ENCODE results near the gene EDA.

GRCh38 chrX:69748055-69748454, 132.1 kb downstream of the EDA start:
- TF ChIP-seq CTCF (IDR thresholded peaks at IDR 0.05 in 2 of 3, conservative IDR thresholded peaks at IDR 0.05 in 1 of 3; ENCODE audit: borderline replicate concordance in 1 of 3, insufficient read depth in 1 of 3, low read depth in 2 of 3, low read length in 2 of 3) (no peak), SP1 (IDR thresholded peaks at IDR 0.05; ENCODE audit: low read depth) (no peak), MAX (IDR thresholded peaks at IDR 0.05) (no peak), JUND (IDR thresholded peaks at IDR 0.05) (no peak), POLR2AphosphoS5 (IDR thresholded peaks at IDR 0.05; ENCODE audit: low read depth, low read length) (no peak)
